Left ventricle myocardium inferior (tissue), 1 donor: Measurements from ENCODE around the gene XPR1. TPM values are rescaled to one million over a fixed set of nuclear protein-coding genes. Genes with fewer than 3 reads are reported as not detected.
"Not testable (repeated sequence)": the region's sequence is repeated elsewhere in the genome, so short reads cannot be mapped to it uniquely, and the experiment has no call there.

ENCODE experiments used
- DNase-seq: peaks from one replicate; pipeline ENCODE4 v3.0.0-alpha.2; 2020
- H3K27ac ChIP-seq: fragments of 200-600 bp; replicated peaks from 2 replicates; pipeline ENCODE4 v1.8.0; 2021
- H3K27me3 ChIP-seq: fragments of 200-600 bp; 2 replicates; pipeline ENCODE4 v1.8.0; 2021; ENCODE audit warnings: low read depth
- H3K36me3 ChIP-seq: fragments of 200-600 bp; 2 replicates; pipeline ENCODE4 v1.8.0; 2021
- H3K4me1 ChIP-seq: fragments of 200-600 bp; 2 replicates; pipeline ENCODE4 v1.8.0; 2021
- H3K4me3 ChIP-seq: fragments of 200-600 bp; 2 replicates; pipeline ENCODE4 v1.8.0; 2021; ENCODE audit warnings: mild to moderate bottlenecking, moderate library complexity
- H3K9me3 ChIP-seq: fragments of 200-600 bp; replicated peaks from 2 replicates; pipeline ENCODE4 v1.8.0; 2021
- CTCF ChIP-seq: fragments of 200-600 bp; IDR thresholded peaks from 2 replicates; pipeline ENCODE4 v1.8.0; 2021; ENCODE audit warnings: antibody characterized with exemption, mild to moderate bottlenecking, borderline replicate concordance
- intact Hi-C: fragments of 100-400 bp; cut with micrococcal nuclease; formaldehyde crosslinking; loops from one replicate; pipeline ENCODE4 v1.11.0; 2022
- total RNA-seq: library from RNA; stranded (reverse); fragmentation: NEBNext Ultra II Directional; extraction: Animal tissue kit (Norgen Biotek cat#: 25700); gene quantifications from one replicate; pipeline ENCODE4 v1.2.1, GENCODE V29; 2021
- donor health status: DM: no; HTN: yes; CAD: no; lungs with severe emphysema.

XPR1 gene
- total RNA-seq, 1 donor from 2014 or later = 60.4 TPM

DNA sequence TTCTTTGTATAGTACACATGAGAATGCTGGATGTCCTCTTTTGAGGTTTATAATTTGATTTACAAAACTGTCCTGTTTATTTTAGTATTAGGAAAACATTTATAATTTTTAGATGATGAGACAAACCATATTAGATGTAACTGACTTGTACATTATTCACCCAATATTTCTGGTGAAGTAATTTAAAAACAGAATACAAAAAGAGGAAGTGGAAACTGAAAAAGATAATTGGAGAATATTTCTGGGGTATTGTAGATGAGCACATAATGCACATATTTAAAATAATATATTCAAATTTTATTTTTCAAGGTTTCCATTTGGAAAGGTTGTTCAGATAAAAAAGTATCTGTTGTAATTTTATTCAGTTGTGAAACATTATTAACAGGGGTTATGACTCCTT lies 40.7 kb downstream of the XPR1 start:
- H3K36me3 ChIP-seq = peaks cover 8% of the 10 kb centered on the region

DNA sequence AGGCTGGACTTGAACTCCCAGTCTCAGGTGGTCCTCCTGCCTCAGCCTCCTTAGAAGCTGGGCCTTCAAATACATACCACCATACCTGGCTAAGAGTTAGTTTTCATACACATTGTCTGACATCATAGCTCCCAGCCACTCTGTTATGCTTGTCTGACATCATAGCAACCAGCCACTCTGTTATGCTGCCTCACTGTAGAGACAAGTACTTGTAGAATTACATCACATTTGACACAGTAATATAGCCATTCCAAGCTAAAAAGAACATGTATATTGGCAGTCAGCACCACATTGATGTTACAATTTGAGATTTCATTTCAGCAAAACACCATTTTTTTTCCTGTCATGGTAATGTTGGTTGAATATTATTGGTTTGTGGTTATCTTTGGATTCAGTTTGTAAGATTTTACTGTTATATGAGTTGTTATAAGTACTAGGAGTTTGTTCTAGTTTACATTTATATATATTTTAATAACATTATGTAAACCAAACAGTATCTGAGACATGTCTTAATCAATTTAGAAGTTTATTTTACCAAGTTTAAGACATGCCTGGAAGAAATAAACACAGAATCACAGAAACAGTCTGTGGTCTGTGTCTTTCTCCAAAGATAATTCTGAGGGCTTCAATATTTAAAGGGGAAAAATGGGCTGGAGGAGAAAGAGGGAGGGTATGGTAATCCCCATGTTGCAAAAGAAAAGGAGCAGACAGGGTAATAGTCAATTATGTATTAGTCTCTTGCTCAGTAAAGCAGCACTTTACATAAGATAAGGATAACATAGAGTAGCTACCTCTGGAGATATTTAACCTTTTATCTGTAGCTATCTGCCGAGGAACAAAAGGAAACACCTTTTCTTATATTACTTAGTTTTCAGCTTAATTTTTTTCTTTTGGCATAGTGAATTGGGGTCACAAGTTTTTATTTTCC lies 43.0 kb downstream of the XPR1 start:
- Histone ChIP-seq H3K36me3 (peaks cover 8% of the 10 kb centered on the region), H3K27me3 (no peaks in the 10 kb centered on the region), H3K27ac (no peak overlapping the region), H3K9me3 (peaks cover 22% of the 10 kb centered on the region), H3K4me1 (peaks cover 23% of the 10 kb centered on the region), H3K4me3 (no peak overlapping the region)
- no peak for DNase-seq
- no peak for TF ChIP-seq CTCF
- intact Hi-C loops = no loop called here

More for the DNA sequence above, 40.7 kb downstream of the XPR1 start:
- no peaks in the 10 kb centered on the region for H3K27me3 ChIP-seq
- H3K27ac ChIP-seq = no peak overlapping the region
- no peak for TF ChIP-seq CTCF
- no peak for DNase-seq
- H3K4me3 ChIP-seq = no peak overlapping the region
- peaks cover 23% of the 10 kb centered on the region for H3K4me1 ChIP-seq
- intact Hi-C loops = no loop called here
- peaks cover 24% of the 10 kb centered on the region for H3K9me3 ChIP-seq

GRCh38 chr1:180675586-180675985 lies 43.8 kb downstream of the XPR1 start:
- no peak for DNase-seq
- Histone ChIP-seq H3K4me1 (peaks cover 23% of the 10 kb centered on the region), H3K4me3 (no peak overlapping the region), H3K27ac (no peak overlapping the region), H3K9me3 (peaks cover 15% of the 10 kb centered on the region), H3K36me3 (peaks cover 6% of the 10 kb centered on the region), H3K27me3 (no peaks in the 10 kb centered on the region)
- intact Hi-C loops = no loop called here
- no peak for TF ChIP-seq CTCF

GRCh38 chr1:180680558-180681144 lies 48.8 kb downstream of the XPR1 start:
- H3K4me3 ChIP-seq = no peak overlapping the region
- H3K9me3 ChIP-seq = no peaks in the 10 kb centered on the region
- H3K4me1 ChIP-seq = peaks cover 11% of the 10 kb centered on the region
- no peak overlapping the region for H3K27ac ChIP-seq
- H3K36me3 ChIP-seq = peaks cover 5% of the 10 kb centered on the region
- intact Hi-C loops = no loop called here
- H3K27me3 ChIP-seq = no peaks in the 10 kb centered on the region
- TF ChIP-seq CTCF = no peak
- DNase-seq = no peak

DNA sequence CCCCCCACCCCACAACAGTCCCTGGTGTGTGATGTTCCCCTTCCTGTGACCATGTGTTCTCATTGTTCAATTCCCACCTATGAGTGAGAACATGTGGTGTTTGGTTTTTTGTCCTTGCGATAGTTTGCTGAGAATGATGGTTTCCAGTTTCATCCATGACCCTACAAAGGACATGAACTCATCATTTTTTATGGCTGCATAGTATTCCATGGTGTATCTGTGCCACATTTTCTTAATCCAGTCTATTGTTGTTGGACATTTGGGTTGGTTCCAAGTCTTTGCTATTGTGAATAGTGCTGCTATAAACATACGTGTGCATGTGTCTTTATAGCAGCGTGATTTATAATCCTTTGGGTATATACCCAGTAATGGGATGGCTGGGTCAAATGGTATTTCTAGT lies 51.3 kb downstream of the XPR1 start:
- intact Hi-C loops, H3K27me3 ChIP-seq, H3K4me3 ChIP-seq, H3K36me3 ChIP-seq, H3K4me1 ChIP-seq, DNase-seq, H3K27ac ChIP-seq, H3K9me3 ChIP-seq: not testable (repeated sequence)

- H3K36me3 ChIP-seq = no peaks in the 10 kb centered on the region
- H3K4me3 ChIP-seq = no peak overlapping the region
- no peak for DNase-seq
- peaks cover 47% of the 10 kb centered on the region for H3K4me1 ChIP-seq
- H3K9me3 ChIP-seq = peaks cover 8% of the 10 kb centered on the region
- H3K27me3 ChIP-seq = no peaks in the 10 kb centered on the region
- TF ChIP-seq CTCF = no peak
- intact Hi-C loops = no loop called here
- H3K27ac ChIP-seq = no peak overlapping the region
Measured at GRCh38 chr1:180691322-180691913, 59.6 kb downstream of the XPR1 start.
